HG02970 (cell line): ENCODE data around the gene COL6A3.

Experiments
- ATAC-seq: cut with Tn5 transposase; IDR thresholded peaks from one replicate; pipeline ENCODE4 v1.9.1; 2021; ENCODE audit warnings: mild to moderate bottlenecking, moderate library complexity, moderate number of reproducible peaks; ENCODE audit not compliant: unreplicated experiment, low FRiP score

The COL6A3 gene

DNA sequence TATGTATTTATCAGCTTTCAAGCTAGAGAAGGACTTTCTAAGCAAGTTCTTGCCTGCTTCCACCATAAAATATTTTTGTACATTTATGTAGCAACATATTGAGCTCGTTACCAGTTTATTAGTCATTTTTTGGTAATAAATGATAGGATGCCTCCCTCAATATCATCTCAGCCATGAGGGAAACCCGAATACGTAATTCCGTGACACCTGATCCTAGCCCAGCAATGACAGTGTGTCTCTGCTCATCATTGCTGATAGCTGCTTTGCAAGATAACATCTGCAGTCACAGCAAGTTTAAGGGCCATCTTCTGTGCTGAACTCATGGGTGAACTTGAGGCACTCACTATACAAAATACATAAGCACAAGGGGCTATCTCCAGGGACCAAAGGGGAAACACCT lies 62.2 kb downstream of the COL6A3 start:
- no peak for ATAC-seq

GRCh38 chr2:237351046-237351445 lies 62.9 kb downstream of the COL6A3 start:
- no peak for ATAC-seq

- no peak for ATAC-seq
Observed at GRCh38 chr2:237350597-237350996, 63.4 kb downstream of the COL6A3 start.

DNA sequence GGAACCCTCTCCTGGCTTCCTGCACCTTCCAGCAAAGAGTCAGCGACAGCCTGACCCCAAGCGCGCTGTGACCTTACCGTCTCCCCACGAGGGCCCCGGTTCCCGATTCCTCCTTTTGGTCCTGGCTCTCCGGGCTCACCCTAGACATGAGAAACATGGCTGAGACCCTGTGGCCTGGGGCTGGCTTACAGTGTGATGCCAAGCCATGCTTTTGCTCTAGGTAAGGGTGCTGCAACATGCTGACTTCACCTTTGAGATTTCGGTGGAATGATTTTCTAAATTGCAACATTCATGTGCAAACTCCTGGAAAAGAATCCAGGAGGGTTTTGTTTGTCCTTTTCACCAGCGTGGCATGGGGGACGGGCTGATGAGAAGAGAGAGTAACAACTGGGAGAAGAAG lies 63.9 kb downstream of the COL6A3 start:
- ATAC-seq, result no peak

- no peak for ATAC-seq
Observed at GRCh38 chr2:237348281-237348865, 65.6 kb downstream of the COL6A3 start.

- no peak for ATAC-seq
Observed at GRCh38 chr2:237345891-237346640, 67.9 kb downstream of the COL6A3 start.

DNA sequence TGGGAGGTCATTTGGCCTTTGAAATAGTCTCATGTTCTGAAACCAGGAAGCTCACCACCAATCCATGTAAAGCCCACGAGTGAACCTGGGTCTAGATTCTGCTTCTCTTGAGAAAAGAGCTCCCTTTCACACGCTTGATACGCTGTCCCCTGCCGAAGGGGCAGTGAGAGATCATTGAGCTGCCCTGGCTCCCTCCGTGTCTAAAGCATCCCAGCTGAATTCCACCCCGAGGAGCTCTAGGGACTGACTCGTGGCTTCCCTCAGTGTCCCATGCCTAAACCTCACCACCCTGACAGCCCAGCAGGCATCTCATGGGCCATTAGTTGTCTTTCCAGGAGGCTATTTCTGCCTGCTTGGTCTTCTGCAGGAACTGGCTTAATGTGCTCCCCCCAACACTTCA lies 68.6 kb downstream of the COL6A3 start:
- ATAC-seq, result no peak

DNA sequence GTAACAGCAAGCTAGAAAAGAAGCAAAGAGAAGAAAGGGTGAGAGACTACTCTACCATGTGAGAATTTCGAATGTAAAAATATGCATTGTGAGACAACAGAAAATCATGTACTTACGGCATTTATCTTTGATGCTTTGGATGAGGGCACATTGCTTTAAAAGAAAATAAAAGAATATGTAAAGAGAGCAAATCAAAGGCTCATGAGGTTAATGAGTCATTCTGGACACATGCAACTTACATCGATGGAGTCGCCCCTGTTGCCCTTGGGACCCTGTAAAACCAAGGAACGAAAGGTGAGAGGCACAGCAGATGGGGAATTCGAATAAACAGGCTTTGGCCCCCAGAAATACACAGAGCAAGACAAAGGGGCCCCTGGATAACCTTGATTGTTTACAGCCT lies 69.0 kb downstream of the COL6A3 start:
- ATAC-seq, result no peak

DNA sequence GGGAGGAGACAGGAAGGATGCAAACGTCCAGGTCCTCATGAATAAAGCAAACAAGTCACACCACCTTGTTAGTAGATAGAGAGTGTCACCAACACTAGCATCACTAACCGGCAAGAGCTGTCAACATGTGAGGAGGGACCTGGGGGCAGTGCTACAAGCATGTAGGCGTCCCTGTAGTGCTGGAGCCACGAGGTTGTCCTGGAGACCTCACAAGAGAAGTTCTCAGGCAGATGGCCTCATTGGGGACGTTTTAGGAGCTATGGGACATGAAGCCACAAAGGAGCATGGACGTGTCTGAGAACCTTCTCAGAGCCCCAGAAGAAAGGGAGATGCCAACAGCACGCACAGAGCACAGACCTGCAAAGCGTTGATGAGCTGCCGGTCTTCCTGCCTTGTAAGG lies 70.0 kb downstream of the COL6A3 start:
- ATAC-seq, result no peak

DNA sequence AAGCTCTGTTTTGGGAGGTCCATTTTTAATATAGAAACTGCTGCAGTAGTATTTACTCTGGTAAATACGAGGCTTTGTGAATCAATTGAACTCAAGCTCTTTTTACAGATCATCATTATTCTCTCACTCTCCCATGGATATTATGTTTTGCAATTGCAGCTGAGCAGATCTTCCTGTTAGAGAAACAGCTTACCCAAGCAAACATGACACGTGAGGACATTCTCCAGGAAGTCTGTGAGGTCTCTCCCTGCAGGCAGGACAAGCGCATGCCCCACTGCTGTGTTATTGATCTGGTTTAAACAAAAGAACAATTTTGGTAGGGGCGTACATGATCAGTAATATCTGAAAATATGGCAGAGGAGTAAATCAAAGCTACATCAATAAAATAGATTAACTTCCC lies 72.1 kb downstream of the COL6A3 start:
- no peak for ATAC-seq

DNA sequence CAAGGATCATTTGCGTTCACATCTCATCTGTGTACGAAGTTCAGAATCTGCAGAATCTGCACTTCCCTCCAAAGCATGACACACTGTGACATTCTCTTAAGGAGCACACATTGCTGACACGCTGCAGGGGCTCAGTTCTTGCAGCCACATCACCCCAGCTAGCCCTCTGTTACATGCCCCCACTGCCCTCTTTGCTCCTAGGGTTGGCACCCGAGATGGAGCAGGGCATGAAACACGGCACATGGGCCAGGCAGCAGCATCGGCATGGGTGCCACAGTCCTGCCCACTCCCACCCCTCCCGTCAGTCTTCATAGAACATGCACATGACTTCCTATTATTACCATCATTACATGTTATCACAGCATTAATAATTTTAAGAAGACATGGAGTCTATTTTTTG lies 76.4 kb downstream of the COL6A3 start:
- no peak for ATAC-seq

DNA sequence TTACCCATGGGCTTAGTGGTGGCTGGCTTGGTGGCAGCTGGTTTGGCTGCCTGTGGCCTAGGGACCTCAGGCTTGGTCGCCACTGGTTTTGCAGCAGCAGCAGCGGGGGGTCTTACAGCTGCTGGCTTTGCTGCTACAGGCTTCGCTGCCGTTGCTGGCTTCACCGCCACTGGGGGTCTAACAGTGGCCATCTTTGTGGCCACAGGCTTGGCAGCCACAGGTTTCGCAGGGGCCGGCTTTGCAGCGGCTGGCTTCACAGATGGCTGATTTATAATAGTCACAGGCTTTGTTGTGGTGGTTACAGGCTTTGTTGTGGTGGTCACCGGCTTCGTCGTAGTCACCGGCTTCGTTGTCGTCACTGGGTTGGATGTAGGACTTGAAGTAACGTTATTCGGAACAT lies 77.8 kb downstream of the COL6A3 start:
- ATAC-seq, result no peak

- no peak for ATAC-seq
Observed at GRCh38 chr2:237333748-237334147, 80.2 kb downstream of the COL6A3 start.

GRCh38 chr2:237330541-237330940 lies 83.4 kb downstream of the COL6A3 start:
- ATAC-seq, result no peak

GRCh38 chr2:237327175-237327950 lies 86.6 kb downstream of the COL6A3 start:
- no peak for ATAC-seq

DNA sequence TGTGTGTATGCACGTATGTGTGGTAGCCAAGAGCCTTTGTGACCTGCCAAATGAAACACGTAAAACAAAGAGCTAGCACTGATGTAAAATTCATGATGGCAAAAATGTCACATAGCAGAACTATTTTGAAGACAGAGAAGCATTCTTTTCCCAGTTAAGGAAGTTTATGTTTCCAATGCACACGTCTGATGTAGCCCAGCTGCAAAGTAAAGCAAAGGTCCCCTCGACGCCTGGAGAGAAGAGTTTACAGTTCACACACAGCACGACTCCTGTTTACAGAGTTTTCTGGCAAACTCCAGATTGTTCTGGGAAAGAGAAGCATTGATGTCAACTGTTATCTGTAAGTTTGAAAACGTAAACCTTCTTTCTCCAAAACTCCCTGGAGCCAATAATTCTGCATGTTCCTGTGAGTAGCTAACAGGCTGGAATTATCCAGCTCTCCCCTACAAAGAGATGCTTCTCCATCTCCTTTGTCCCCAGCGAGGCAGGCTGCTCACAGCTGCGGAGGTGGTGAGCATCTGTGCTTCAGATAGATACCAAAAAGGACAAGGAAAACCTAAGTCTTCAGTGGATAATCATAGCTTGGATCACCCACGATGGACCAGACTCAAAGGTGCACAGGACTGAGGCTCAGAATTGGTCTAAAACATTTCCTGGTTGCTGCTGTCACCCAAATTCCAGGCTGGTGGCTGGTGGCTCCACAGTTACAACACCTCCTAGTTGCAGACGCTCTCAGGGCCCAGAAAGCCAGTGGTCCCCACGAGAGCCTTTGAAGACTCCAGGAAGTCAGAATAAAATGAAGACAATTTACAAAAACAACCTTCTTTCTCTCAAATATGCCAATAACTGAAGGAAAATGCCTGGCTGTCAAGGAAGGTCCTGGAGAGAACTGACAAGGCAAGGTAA lies 87.4 kb downstream of the COL6A3 start:
- no peak for ATAC-seq

DNA sequence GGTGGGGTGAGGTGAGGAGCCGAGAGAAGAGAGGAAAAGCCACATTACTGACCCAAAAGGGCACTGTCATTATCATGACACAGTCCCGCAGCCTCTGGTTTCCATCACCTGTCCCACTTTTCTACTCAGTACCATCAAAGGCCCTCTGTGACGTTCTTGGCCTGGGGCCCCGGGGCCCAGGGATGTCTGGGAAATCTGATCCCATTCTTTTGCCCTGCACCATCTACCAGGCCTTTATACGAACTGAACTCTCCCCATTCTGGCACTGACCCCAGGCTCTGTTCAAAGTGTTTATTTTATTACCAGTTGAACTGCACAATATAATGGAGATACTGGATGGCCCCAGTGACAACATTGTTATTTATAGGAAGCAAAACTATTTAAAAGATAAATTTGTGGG lies 89.1 kb downstream of the COL6A3 start:
- no peak for ATAC-seq

DNA sequence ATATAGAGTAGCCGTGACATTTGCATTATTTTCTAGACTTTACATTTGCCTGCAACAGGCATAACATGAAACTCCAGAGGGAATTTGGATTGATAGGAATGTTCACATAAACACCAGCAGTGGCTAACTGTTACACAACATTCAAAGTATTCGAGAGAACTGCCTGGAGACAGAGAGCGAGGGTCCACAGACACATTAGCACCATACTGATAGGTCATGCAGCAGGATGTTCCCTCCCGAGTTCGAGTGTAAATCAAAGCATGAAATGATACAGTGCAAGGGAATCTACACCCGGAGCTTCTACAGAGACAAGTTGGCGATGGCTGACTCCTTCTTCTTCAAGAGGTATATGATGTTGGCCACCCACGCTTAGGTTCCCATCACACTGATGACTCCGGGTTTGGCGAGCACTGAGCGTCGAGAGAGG lies 89.5 kb downstream of the COL6A3 start:
- ATAC-seq, result no peak

DNA sequence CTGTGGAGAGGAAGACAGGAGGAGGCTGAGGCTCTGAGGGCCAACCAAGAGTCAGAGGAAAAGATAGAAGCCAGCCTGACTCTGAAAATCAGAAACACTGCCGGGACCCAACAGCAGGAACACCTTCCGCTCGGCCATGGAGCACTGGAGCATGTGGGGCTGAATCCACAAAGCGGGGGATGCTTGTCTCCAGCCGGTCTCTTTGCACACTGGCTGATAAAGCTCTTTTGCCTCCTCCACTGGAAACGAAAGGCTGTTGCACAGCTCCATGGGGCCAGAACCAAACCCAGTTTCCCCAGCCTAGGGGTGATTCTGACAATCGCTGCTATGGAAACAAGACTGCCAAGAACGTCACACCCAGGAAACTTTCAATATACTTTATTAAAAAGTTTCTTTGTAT lies 90.3 kb downstream of the COL6A3 start:
- ATAC-seq, result no peak

GRCh38 chr2:237322564-237322963 lies 91.4 kb downstream of the COL6A3 start:
- ATAC-seq, result no peak

DNA sequence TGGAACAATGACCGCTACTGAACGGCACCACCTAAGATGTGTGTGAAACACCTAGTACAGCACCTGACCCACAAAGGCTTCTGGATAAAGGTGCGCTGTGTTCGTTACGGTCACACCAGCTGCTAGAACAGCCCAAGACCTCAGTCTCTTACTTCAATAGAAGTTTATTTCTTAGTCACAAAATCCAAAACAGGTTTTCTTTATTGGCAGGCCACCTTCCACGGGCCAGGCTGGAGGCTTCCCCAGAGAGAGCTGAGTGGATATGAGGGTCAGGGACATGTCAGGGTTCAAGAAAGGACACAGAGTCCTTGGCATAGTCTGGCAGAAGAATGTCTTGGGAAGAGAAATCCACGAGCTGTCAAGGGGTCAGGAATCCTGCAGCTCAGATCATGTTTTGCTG lies 92.2 kb downstream of the COL6A3 start:
- no peak for ATAC-seq
